Measurements from ENCODE around the gene DPPA2.

DNA sequence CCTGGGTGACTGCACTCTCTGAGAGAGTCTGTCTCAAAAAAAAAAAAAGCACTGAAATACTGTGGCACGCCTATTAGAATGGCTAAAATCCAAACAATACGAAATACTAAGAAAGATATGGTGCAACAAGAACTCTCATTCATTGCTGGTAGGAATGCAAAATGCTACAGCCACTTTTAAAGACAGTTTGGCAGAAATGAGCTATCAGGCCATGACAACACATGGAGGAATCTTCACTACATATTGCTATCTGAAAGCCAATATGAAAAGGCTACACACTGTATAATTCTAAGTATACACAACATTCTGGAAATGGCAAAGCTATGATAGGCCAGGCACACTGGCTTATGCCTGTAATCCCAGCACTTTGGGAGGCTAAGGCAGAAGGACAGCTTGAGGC, 18.8 kb downstream of the DPPA2 start:
- no peak for TF ChIP-seq POLR2A (IDR thresholded peaks at IDR 0.05)
- TF ChIP-seq, protein P1, sequence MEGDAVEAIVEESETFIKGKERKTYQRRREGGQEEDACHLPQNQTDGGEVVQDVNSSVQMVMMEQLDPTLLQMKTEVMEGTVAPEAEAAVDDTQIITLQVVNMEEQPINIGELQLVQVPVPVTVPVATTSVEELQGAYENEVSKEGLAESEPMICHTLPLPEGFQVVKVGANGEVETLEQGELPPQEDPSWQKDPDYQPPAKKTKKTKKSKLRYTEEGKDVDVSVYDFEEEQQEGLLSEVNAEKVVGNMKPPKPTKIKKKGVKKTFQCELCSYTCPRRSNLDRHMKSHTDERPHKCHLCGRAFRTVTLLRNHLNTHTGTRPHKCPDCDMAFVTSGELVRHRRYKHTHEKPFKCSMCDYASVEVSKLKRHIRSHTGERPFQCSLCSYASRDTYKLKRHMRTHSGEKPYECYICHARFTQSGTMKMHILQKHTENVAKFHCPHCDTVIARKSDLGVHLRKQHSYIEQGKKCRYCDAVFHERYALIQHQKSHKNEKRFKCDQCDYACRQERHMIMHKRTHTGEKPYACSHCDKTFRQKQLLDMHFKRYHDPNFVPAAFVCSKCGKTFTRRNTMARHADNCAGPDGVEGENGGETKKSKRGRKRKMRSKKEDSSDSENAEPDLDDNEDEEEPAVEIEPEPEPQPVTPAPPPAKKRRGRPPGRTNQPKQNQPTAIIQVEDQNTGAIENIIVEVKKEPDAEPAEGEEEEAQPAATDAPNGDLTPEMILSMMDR (IDR thresholded peaks at IDR 0.05): no peak
- no peak for TF ChIP-seq EP300 (IDR thresholded peaks at IDR 0.05)
